HS-5 (cell line): Measurements from ENCODE around the gene GMPPB.
"Not testable (repeated sequence)": the region's sequence is repeated elsewhere in the genome, so short reads cannot be mapped to it uniquely, and the experiment has no call there.

Experiments used
- DNase-seq: peaks from one replicate; pipeline ENCODE4 v3.0.0-alpha.2; 2012; ENCODE audit warnings: low read depth

GMPPB gene

DNA sequence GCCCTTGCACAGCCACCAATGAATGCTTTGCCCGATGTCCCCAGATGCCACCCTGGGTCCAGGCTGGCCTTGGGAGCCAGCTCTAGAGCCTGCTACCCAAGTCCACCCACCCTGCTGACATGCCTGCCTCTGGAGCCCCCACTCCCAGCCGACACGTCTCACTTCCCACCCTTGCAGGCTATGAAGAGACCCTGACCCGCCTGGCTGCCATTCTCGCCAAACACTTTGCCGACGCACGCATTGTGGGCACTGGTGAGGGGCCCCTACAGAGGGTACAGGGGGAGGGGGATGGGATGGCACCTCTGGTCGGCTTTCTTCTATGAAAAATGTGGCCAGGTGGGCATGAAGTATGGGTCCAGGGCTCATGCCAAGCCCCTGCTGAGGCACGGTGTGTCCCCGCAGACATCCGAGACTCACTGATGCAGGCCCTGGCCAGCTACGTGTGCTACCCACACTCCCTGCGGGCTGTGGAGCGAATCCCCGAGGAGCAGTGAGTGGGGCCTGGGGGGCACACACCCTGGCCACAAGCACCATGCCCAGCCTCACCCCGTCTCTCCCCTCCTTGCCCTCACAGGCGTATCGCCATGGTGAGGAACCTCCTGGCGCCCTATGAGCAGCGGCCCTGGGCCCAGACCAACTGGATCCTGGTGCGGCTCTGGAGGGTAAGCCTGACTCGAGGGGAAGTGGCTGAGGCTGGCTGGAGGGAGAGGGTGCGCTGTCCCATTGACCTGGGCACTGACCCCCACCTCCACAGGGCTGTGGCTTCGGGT is 10.2 kb downstream of the GMPPB start:
- DNase-seq: no peak

DNA sequence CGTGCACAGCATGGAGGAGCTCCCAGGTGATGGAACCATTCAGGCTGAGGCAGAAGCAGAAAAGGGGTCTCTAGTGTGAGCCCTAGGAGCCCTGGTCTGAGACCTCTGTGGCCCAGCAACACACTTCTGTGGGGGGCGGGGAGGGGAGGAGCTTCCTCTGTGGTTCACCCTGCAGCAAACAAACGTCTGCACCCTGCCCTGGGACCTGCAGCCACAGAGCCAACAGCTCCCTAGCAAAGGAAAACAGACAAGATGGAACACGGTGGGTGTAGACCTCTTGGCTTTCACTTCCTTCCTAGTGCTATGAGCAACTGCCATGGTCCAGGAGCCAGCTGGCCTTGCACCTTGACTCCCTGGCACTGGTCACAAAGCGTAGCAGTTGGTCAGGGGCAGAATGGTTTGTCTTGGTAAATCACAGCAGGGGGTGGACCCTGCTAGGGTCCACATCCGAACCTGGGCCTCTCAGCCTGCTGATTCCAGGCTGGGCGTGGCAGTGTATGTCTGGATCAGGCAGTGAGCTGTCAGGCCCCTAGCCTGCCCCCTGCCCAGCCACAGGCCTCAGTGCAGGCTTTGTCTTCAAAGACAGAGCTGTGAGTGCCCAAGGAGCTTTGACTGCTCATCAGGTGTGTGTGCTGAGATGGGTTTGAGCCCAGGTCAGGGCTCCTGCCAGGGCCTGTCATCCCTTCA is 11.0 kb downstream of the GMPPB start:
- DNase-seq: no peak

DNA sequence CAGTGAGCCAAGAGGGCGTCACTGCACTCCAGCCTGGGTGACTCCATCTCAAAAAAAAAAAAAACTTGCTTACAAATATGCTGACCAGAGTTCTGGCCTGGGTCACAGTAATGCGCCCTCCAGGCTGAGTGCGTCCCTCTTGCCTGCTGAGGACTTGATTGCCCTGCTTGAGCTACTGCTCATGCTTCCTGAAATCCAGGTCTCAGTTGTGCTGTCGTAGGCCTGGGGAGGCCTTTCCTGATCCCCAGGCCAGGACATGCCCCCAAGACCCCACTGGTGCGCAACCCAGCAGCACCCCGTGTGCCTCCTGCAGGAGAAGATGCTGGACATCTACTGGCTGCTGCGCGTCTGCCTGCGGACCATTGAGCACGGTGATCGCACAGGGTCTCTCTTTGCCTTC is 11.6 kb downstream of the GMPPB start:
- no peak for DNase-seq

- DNase-seq: no peak
Measured at GRCh38 chr3:49711489-49711888, 12.3 kb downstream of the GMPPB start.

DNA sequence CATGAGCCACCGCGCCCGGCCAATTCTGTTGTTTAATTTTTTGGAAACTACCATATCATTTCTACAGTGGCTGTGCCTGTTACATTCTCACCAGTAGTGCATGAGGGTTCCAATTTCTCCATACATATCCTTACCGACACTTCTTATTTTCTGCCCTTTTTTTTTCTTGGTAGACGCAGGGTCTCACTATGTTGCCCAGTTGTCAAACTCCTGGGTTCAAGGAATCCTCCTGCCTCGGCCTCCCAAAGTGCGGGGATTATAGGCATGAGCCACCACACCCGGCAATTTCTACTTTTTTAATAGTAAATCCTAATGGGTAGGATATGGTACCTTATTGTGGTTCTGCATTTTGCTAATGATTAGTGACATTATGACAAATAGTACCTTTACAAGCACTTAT is 13.9 kb downstream of the GMPPB start:
- DNase-seq: no peak

DNA sequence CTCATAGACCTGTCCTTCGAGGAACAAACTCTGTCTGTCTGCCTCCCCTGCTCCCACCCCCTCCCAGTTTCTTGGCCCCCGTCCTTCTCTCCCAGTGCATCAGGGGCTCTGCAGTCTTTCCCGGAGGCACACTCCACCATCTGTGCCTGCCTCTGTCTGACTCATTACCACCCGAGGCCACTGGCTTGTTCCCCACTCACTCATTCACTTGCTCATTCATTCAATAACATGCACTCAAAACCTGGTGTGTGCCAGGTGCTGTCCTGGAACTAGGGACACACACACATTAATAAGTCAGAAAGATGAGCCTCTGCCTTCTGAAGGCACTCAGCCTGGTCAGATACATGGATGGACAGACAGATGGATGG is 16.7 kb downstream of the GMPPB start:
- no peak for DNase-seq

DNA sequence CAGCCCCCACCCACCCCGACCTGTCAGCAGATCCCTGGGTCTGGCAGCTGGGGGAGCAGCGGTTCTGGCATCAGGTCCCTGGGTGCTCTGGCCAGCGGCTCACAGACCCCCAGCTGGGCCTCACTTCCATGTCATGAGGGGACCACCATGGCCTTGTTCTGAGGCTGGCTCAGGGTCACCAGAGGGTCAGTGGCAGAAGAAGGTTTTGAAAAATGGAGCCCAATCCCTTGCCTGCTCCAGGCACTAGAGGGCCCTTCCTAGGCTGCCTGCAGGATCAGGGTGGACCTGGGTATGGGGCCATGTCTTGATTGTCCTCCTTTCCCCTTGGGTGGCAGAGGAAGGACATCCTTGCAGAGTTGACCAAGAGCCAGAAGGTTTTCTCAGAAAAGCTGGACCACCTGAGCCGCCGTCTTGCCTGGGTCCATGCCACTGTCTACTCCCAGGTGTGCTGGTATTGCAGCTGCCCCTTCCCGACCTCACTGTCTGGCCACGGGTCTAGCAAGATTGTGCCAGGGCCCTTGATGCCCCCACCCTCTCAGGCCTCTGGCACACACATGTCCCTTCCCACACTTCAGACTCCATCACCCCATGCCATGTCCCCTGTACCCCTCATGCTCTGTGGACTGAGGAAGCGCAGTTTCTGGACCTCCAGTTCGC is 17.2 kb downstream of the GMPPB start:
- no peak for DNase-seq

DNA sequence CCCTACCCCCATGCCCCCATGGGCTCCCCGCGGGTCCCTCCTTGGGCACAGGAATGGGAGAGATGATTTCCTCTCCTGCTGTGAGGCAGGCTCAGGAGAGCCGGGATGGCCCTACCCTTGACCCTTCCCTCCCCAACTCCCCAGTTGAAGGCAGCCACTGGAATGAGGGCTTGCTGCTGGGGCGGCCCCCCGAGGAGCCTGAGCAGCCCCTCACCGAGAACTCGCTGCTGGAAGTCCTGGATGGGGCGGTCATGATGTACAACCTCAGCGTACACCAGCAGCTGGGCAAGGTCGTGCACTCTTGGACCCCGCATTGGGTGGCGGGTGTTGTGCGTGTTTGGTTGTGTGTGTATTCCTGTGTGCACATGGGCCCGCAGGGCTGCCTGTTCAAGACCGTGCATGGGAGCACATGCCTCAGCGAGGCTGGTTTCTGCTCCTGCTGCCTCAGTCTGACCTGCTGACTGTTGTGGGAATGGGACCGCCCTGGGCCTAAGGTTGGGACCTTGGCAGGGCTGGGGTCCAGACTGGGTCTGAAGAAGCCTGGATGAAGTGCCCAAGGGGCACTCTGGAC is 18.3 kb downstream of the GMPPB start:
- DNase-seq: no peak

GRCh38 chr3:49704629-49705028 is 19.1 kb downstream of the GMPPB start:
- DNase-seq: no peak

DNA sequence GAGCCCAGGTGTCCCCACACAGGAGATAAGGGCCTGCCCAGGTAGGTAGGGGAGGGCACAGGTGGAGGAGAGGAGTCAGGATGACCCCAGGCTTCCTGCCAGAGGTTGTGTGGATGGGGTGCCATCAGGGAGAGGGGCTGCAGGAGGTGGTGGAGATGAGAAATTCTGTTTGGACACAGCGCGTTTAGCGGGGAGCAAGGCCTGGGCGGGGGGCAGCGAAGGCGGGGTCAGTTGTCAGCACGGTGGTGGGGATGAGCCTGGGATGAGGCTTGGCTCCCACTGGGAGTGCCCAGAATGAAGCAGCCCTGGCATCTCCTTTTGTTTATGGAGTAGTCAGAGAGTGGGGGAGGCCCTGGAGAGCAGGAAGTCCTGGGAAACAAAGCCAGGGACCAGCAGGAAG is 19.8 kb downstream of the GMPPB start:
- DNase-seq: no peak

DNA sequence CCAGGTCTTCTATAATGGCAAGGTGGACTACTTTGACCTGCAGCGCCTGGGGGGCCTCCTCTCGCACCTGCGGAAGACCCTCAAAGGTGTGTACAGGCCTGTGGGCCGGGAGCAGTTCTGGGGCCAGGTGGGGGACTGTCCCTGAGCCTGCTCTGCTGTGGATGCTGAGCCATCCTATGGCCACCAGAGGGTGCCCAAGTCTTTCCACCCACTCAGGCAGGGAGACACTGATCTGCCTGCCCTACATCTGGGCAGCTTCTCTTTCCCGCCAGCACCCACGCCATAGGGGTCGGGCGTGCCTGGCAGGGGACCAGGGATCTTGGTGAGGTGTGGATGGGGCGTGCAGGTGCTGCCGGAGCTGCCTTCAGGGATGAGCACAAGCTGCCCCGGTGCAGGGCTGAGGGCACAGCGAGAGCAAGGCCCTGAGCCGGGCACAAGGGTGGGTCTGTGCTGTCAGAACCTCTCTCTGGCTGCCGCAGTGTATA is 20.3 kb downstream of the GMPPB start:
- no peak for DNase-seq

DNA sequence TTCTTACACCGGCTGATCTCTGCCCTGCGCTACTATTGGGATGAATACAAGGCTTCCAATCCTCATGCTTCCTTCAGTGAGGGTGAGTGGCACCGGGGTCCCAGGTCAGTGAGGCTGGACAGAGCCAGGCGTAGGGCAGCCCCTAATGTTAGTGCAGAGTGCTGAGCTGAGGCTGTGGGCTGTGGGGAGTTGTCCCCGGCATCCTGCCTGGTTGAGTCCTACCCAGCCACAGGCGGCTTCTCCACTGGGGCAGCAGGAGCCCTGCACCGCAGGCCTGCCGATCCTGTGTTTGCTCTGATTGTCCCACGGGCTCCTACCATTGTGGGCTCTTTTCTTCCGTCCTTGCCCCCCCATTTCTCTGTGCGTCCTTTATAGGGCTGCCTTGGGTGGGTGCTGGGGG is 21.1 kb downstream of the GMPPB start:
- DNase-seq: no peak

GRCh38 chr3:49701388-49702077 is 22.2 kb downstream of the GMPPB start:
- DNase-seq: no peak

DNA sequence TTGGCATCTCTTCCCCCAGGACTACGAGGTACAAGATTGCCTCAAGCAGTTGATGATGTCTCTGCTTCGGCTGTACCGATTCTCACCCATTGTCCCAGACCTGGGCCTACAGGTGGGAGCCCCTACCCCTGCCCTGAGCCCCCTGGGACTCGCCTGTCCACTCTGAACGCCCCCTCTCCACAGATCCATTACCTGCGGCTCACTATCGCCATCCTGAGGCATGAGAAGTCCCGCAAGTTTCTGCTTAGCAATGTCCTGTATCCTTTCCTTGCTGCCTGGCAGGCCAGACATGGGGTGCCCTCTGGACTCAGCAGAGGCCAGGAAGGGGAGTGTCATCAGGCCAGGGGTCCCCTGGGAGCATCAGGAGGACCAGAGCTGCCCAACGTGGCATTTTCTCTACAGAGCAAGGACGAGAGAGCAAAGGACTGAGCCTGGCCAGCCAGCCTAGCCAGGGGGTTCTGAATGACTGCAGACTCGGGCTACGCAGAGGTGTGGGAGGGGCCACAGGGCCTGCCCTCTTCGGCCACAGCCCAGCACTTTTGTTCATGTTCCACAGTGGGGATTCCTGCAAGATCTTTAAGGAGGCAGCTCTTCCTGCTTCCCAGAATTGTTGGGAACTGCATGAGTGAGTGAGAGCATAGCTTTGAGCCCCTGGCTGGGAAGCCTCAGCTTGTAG is 23.2 kb downstream of the GMPPB start:
- DNase-seq: no peak

DNA sequence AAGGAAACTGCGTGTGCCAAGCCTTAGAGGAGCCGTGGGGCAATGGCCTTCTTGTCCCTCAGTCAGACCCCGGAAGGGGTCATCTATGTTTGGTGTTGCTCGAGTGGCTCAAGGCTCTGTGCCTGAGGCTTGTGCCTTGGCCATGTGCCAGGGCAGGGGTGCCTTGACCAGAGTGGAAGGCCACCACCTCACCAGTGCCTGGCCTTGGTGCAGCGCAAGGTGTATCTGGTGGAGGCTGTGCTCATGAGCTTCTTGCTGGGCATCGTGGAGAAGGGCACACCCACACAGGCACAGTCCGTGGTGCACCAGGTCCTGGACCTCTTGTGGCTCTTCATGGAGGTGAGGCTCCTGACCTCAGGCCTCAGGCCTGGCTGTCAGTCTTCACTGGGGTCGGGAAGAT is 23.7 kb downstream of the GMPPB start:
- DNase-seq: no peak

DNA sequence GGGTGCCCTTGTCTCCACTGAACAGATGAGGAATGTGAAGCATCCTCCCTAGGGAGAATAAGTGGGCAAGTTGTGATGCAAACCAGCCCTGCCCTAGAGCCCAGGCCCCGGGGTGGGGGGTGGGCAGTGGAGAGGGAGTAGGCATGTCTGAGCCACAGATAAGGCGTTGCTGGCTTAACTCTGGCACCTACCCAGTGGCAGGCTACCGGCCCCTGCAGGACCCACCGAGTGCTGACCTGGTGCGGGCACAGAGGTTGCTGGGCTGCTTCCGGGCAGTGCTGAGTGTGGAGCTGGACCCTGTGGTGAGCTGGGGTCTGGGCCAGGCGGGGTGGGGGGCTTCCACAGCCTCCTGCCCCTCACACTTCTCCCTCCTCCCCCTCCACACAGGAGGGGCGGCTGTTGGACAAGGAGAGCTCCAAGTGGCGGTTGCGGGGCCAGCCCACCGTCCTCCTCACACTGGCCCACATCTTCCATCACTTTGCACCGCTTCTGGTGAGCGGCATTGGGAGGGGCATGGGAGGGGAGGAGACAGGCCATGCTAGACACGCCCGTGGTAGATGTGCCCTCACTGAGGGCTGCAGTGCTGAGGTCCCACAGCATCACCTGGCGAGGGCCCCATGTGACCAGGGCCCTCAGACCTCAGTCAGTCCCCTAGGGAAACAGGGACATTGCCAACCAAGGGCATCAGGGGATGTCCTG is 24.3 kb downstream of the GMPPB start:
- DNase-seq: no peak

DNA sequence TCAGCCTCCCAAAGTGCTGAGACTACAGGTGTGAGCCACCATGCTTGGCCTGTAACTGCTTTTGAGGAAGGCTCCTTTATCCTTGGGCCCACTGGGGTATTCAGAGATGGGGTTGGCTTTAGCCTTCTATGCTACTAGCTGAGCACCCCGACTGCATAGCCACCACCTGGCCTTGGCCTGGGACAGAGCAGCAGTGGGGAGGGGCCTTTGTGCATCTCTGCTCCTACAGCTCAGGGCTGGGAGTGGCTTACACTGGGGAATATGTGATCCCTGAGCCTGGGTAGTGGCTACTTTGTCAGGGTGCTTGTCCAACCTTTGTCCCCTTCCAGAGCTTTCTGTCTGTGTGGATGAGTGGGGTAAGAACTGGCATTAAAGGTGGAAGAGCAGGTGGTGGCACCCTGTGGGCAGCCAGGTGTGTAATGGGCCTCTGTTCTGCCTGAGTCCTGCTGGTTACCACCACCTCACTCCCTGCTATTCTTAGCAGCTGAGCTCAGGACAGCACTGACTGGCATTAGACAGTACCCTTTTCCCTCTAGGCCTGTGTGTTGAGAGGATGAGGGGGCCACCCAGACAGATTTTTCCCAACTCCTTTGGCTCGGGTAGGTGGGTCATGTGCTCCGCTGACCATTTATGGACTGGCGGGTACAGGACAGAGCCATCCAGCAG is 28.3 kb downstream of the GMPPB start:
- DNase-seq: not testable (repeated sequence)

- DNase-seq: not testable (repeated sequence)
Measured at GRCh38 chr3:49694409-49695070, 29.2 kb downstream of the GMPPB start.

DNA sequence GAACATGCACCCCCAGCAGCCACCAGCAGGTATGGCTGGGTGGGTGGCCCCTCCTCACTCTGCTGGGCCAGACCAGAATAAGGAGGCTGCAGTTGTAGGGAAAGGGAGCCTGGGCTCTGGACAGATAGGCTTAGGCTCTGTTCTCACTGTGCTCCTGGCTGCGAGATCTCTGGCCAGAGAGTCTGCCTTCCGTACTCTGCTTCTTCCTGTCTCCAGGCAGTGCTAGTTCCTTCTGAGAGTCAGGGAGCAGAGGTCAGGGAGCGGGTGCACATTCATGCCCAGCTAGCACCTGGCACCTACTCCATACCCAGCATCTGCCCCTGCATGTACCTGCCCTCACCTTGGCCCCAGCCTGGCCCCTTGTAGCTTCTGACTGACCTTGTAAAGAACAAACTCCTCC is 32.3 kb downstream of the GMPPB start:
- not testable (repeated sequence) for DNase-seq

DNA sequence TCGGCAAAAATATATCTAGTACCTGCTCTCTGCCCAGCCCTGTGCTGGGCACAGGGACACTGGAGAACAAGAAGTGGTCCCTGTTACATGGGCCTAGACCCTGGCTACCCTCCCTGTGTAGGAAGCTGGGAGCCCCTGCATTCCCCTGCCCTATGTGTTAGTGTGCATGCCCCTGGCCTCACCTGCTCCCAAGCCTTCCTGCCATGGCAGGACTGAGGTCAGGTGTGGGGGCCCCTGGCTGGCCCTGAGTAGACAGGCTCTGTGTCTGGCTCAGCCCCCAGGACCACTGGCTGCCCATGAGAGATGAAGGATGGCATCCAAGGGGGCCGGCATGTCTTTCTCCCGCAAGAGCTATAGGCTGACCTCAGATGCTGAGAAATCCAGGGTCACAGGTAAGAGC is 32.9 kb downstream of the GMPPB start:
- not testable (repeated sequence) for DNase-seq
